Osteocyte (in vitro differentiated cells): Measurements from ENCODE around the gene DPH2. TPM values are rescaled to one million over a fixed set of nuclear protein-coding genes. Genes with fewer than 3 reads are reported as not detected.

ENCODE experiments used
- DNase-seq: peaks from one replicate; pipeline ENCODE4 v3.0.0; 2021; ENCODE audit warnings: mixed read lengths; ENCODE audit not compliant: unreplicated experiment; ENCODE audit errors: extremely low spot score
- H3K27ac Mint-ChIP-seq: one replicate; pipeline ENCODE4 v1.8.0; 2021; ENCODE audit warnings: mild to moderate bottlenecking, mixed read lengths; ENCODE audit not compliant: unreplicated experiment
- H3K27me3 Mint-ChIP-seq: one replicate; pipeline ENCODE4 v1.8.0; 2021; ENCODE audit warnings: mixed read lengths; ENCODE audit not compliant: unreplicated experiment
- H3K36me3 Mint-ChIP-seq: one replicate; pipeline ENCODE4 v1.8.0; 2021; ENCODE audit warnings: mixed read lengths; ENCODE audit not compliant: unreplicated experiment
- H3K4me1 Mint-ChIP-seq: one replicate; pipeline ENCODE4 v1.8.0; 2021; ENCODE audit warnings: mixed read lengths; ENCODE audit not compliant: unreplicated experiment
- H3K4me3 Mint-ChIP-seq: one replicate; pipeline ENCODE4 v1.8.0; 2021; ENCODE audit warnings: mild to moderate bottlenecking, moderate library complexity, mixed read lengths; ENCODE audit not compliant: unreplicated experiment
- H3K9me3 Mint-ChIP-seq: one replicate; pipeline ENCODE4 v1.8.0; 2021; ENCODE audit warnings: mixed read lengths; ENCODE audit not compliant: unreplicated experiment
- total RNA-seq: library from RNA; stranded (reverse); gene quantifications from 2 replicates; pipeline ENCODE4 v1.2.1, GENCODE V29; 2021
- TF ChIP-seq, protein P1 (sequence below): fragments of 200-600 bp; sonication (generic); IDR thresholded peaks from 2 replicates; pipeline ENCODE4 v1.5.0; 2021; ENCODE audit warnings: antibody characterized with exemption, mild to moderate bottlenecking, moderate library complexity

Gene DPH2
- total RNA-seq, 1 donor from 2014 or later = 22.4 TPM

DNA sequence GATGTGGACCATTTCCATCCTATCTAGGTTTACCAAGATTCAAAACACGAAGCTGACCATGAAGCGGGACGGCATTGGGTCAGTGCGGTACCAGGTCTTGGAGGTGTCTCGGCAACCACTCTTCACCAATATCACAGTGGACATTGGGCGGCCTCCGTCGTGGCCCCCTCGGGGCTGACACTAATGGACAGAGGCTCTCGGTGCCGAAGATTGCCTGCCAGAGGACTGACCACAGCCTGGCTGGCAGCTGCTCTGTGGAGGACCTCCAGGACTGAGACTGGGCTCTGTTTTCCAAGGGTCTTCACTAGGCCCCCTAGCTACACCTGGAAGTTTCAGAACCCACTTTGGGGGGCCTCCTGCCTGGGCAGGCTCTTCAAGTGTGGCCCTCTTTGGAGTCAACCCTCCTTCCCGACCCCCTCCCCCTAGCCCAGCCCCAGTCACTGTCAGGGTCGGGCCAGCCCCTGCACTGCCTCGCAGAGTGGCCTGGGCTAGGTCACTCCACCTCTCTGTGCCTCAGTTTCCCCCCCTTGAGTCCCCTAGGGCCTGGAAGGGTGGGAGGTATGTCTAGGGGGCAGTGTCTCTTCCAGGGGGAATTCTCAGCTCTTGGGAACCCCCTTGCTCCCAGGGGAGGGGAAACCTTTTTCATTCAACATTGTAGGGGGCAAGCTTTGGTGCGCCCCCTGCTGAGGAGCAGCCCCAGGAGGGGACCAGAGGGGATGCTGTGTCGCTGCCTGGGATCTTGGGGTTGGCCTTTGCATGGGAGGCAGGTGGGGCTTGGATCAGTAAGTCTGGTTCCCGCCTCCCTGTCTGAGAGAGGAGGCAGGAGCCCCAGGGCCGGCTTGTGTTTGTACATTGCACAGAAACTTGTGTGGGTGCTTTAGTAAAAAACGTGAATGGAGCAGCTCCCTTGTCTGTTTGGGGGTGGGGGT lies 20.7 kb downstream of the DPH2 start:
- Mint-ChIP-seq H3K9me3 (no peaks in the 10 kb centered on the region), H3K4me3 (peak overlapping the region; percentile 91), H3K4me1 (peaks cover 18% of the 10 kb centered on the region), H3K36me3 (peaks cover 2% of the 10 kb centered on the region), H3K27me3 (no peaks in the 10 kb centered on the region), H3K27ac (peak overlapping the region; percentile 82)
- TF ChIP-seq, protein P1, sequence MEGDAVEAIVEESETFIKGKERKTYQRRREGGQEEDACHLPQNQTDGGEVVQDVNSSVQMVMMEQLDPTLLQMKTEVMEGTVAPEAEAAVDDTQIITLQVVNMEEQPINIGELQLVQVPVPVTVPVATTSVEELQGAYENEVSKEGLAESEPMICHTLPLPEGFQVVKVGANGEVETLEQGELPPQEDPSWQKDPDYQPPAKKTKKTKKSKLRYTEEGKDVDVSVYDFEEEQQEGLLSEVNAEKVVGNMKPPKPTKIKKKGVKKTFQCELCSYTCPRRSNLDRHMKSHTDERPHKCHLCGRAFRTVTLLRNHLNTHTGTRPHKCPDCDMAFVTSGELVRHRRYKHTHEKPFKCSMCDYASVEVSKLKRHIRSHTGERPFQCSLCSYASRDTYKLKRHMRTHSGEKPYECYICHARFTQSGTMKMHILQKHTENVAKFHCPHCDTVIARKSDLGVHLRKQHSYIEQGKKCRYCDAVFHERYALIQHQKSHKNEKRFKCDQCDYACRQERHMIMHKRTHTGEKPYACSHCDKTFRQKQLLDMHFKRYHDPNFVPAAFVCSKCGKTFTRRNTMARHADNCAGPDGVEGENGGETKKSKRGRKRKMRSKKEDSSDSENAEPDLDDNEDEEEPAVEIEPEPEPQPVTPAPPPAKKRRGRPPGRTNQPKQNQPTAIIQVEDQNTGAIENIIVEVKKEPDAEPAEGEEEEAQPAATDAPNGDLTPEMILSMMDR = no peak
- no peak for DNase-seq

DNA sequence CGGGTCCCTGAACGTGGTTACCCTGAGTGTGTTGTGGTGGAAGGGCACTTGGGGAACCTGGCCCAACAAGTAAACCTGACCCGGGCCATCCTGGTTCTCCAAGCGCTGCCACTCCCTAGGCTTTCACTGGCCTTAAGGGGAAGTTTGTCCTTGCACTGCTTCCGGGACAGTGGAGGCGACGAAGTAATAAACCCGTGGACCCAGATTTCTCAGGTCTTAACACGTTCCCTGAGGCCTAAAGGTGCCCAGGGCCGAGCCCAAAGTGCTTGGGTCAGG lies 21.3 kb downstream of the DPH2 start:
- H3K27me3 Mint-ChIP-seq = no peaks in the 10 kb centered on the region
- DNase-seq = no peak
- TF ChIP-seq, protein P1 = no peak
- peaks cover 2% of the 10 kb centered on the region for H3K36me3 Mint-ChIP-seq
- H3K4me3 Mint-ChIP-seq = peak overlapping the region; percentile 91
- H3K9me3 Mint-ChIP-seq = no peaks in the 10 kb centered on the region
- peaks cover 18% of the 10 kb centered on the region for H3K4me1 Mint-ChIP-seq
- peak overlapping the region; percentile 82 for H3K27ac Mint-ChIP-seq

DNA sequence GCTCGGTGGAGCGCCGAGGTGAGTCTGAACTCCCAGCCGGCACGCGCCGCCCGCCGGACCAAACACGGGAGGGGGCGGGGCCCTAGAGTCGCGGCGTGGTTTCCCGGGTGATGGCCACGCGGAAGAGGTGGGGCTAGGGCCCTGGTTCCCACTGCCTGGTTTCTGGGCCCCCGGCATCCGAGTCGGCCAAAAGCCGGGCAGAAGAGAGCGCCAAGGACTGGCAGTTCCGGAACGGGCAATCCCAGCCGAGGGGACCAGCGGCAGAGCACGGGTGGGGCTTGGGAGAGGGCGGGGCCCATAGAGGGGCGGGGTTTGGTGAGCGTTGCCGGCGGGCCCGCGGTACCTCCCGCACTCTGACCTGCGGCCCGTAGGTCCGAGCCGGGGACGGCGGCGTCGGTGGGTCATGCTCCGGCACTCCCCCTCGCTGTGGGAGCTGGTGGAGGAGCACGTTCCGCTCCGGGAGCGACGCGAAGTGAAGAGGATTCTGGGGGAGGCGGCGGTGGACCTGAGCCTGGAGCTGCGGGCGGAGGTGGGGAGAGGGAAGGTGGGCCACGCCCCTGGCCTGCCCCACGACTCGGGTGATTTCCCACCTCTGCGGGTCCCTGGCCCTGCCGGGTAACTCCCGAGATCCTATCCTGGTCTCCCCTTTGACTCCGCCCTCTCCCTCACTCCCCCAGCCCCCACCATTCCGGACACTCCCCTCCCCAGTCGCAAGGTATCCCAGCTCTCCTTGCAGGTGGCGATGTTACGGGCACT lies 21.8 kb downstream of the DPH2 start, which contains the start of gene CCDC24:
Gene CCDC24, plus strand, starts transcription at position 124 of the 756 bp plus-strand sequence. Its CDS starts 280 bp downstream, at position 404.
- H3K4me3 Mint-ChIP-seq = peak within 1 kb of the TSS; percentile 91
- TF ChIP-seq, protein P1 = no peak
- peak; percentile 92 for DNase-seq
- H3K27ac Mint-ChIP-seq = peak within 1 kb of the TSS; percentile 82
- no peaks in the 10 kb centered on the region for H3K27me3 Mint-ChIP-seq
- H3K9me3 Mint-ChIP-seq = no peaks in the 10 kb centered on the region
- H3K4me1 Mint-ChIP-seq = peaks cover 18% of the 10 kb centered on the region
- no peaks in the 10 kb centered on the region for H3K36me3 Mint-ChIP-seq

DNA sequence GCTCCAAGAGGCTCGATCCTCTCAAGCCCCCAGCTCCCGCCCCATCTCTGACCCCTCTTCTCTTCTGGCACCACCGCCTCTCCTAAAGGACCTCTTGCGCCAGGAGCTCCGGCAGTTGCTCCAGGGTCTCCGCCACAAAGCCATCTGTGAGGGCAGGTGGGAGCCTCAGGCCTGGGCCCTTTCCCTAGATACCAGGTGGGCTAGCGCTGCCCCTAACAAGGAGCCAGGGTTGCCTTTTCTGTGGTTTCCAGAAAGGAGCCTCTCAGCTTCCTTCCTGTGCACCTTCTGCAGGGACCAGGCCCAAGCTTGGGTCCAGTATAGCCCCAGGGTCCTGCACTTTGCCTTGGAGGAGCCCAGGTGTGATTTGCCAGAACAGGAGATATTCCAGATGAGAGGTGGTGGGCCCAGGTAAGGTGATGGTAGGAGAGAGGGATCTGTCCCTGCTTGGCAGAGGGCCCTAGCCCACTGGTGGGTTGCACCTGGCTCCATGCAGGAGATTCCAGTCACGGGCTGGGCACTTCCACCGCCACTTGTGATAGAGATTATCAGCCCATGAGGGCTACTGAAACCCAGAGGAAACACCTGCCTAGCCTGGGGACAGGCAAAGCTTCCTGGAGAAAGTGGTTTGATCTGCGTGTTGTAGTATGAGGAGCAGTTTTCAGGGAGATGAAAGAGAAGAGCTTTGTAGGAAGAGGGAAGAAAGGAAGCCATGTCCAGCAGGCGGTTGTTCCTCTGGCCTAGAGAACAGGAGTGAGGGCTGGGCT lies 22.6 kb downstream of the DPH2 start:
- no peaks in the 10 kb centered on the region for H3K36me3 Mint-ChIP-seq
- H3K9me3 Mint-ChIP-seq = no peaks in the 10 kb centered on the region
- no peaks in the 10 kb centered on the region for H3K27me3 Mint-ChIP-seq
- DNase-seq = no peak
- peak overlapping the region; percentile 91 for H3K4me3 Mint-ChIP-seq
- TF ChIP-seq, protein P1 = no peak
- peaks cover 17% of the 10 kb centered on the region for H3K4me1 Mint-ChIP-seq
- H3K27ac Mint-ChIP-seq = peak overlapping the region; percentile 54
